ENCODE data around the gene POC1B.

- TF ChIP-seq EZH2phosphoT487 (IDR thresholded peaks at IDR 0.05; ENCODE audit: insufficient read depth, low read depth), result no peak
- no peak for TF ChIP-seq EZH2 (IDR thresholded peaks at IDR 0.05; ENCODE audit: insufficient read depth, poor library complexity, severe bottlenecking)
Measured at GRCh38 chr12:89417246-89417977, 108.4 kb downstream of the POC1B start.

Measured in GM23248 (cell line).